NCI-H2029 treated with DMSO at 0.1 percent for 48 hours (cell line): ENCODE measurements around the gene AHRR.
"Not testable (repeated sequence)": the region's sequence is repeated elsewhere in the genome, so short reads cannot be mapped to it uniquely, and the experiment has no call there.

Source experiments
- DNase-seq: peaks from one replicate; lab custom pipeline; 2025; lab: John Stamatoyannopoulos, UW

The AHRR gene

DNA sequence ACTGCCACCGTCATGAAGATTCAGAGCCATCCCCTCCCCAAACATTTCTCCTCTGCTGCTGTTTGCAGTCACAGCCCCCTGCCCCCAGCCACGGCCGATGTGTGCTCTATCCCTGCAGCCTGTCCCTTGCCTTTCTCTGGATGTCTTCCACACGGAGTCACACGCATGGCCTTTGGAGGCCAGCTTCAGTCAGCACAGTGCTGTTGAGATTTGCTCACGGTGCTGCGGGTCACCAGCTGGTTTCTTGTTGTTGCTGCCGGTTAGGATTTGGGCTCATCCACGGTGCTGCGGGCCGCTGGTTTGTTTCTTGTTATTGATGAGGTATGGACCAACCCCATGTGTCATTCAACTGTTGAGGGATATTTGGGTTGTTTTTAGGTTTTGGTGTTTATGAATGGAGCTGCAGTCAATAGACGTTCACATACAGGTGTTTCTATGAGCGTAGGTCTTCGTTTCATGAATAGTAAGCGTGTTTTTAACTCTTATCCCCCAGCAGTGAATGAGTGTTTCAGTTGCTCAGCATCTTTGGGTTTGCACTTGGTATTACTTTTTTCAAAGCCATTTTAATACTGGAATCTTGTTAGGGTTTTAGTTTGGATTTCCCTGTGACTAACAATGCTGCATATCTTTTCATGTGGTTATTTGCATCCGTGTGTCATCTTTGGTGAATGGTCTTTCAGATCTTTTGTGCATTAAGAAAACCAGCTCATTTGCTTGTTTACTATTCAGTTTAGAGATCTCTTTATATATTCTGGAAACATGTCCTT lies 57.6 kb downstream of the AHRR start:
- no peak for DNase-seq

DNA sequence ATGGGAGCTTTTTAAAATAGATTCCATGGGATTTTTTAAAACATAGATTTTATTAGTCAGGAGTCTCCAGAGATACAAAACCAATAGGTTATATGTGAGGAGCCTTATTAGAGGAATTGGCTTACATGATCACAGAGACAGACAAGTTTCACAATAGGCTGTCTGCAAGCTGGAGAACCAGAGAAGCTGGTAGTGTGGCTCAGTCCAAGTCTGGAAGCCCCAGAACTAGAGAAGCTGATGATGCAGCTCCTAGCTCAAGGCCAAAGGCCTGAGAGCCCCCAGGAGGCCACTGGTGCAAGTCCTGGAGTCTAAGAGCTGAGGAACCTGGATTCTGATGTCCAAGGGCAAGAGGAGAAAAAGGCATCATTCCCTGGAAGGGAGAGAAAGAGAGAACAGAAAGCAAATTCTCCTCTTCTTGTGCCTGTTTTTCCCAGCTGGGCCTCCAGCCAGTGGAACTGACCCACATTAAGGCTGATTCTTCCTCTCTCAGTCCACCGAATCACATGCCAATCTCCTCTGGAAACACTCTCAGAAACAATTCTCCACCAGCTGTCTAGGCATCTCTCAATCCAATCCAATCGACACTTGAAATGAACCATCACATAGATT lies 59.3 kb downstream of the AHRR start:
- DNase-seq: no peak

DNA sequence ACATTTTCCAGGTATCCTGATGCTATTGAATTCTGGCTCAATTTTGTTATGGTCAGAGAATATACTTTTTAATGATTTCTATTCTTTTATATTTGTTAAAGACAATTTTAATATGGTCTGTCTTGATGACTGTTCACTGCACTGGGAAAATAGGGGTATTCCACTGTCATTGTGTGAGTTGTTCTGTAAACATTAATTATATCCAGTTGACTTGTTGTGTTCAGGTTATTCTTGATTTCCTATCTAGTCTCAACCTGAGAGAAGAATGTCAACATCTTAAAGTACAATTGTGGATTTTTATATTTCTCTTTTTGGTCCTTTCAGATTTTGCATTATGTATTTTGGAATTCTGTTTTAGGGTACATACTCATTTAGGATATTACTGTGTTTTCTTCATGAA lies 61.6 kb downstream of the AHRR start:
- DNase-seq: no peak

DNA sequence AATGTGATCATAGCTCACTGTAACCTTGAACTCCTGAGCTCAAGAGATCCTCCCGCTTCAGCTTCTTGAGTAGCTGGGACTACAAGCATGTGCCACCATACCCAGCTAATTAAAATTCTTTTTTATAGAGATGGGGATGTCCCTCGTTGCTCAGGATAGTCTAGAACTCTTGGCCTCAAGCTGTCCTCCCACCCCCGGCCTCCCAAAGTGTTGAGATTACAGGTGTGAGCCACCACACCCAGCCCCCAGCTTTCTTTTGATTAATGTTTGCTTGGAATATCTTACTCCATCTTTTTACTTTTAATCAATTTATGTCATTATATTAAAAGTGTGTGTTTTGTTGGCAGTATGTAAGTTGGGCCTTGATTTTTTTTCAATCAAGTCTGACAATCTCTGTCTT lies 62.1 kb downstream of the AHRR start:
- no peak for DNase-seq

DNA sequence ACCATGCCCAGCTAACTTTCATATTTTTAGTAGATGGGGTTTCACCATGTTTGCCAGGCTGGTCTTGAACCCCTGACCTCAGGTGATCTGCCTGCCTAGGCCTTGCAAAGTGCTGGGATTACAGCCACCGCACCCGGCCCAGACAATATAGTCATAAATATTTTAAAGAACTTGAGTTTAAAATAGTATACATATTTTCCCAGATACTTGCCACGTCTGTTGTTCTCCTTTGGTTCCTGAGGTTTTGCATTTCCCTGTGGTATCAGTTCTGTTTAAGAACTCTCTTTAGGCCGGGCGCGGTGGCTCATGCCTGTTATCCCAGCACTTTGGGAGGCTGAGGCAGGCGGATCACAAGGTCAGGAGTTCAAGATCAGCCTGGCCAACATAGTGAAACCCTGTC lies 63.1 kb downstream of the AHRR start:
- DNase-seq: not testable (repeated sequence)

DNA sequence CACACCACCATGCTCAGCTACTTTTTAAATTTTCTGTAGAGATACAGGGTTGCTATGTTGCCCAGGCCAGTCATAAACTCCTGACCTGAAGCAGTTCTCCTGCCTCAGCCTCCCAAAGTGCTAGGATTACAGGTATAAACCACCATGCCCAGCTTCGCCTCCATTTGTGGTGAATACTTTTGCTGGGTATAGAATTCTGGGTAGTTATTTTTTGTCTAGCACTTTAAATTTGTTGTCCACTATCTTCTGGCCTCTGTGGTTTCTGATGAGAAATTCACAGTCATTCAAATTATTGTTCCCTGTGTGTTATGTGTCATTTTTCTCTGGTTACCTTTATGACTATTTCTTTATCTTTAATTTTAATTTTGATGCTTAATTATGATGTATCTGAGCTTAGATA lies 63.8 kb downstream of the AHRR start:
- DNase-seq: no peak

DNA sequence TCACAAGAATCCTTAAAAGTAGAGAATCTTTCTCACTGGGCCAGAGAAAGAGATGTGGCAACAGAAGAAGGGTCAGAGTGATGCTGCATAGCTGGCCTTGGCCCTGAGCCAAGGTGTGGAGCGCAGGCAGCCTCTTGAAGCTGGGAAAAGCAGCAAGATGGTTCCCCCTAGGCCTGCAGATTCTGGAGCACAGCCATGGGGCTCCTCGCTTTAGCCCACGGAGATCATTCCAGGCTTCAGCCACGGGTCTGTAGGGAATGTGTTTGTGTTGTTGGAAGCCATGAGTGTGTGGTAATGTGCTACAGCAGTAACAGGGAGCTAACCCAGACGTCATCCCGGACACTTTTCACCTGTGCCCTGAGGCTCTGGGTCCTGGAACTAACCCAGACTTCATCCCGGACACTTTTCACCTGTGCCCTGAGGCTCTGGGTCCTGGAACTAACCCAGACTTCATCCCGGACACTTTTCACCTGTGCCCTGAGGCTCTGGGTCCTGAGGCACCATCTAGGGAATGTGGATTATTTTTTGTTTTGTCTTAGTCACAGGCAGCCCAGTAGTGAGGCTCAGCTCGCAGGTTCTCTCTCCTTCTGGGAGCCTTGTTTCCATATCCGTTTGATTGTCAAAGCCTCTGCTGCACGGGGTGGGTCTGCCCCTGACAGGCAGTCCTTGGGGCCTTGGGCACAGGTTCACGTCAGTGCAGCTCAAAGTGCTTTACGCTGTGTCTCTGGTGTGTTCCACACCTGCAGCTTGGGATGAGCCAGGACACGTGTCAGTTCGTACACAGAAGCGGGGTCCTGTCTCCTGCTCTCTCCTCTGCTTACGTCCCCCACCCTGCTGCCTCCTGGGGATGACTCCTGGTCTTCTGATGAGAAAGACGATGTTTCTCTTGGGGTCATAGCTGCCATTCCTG lies 65.2 kb downstream of the AHRR start:
- no peak for DNase-seq

DNA sequence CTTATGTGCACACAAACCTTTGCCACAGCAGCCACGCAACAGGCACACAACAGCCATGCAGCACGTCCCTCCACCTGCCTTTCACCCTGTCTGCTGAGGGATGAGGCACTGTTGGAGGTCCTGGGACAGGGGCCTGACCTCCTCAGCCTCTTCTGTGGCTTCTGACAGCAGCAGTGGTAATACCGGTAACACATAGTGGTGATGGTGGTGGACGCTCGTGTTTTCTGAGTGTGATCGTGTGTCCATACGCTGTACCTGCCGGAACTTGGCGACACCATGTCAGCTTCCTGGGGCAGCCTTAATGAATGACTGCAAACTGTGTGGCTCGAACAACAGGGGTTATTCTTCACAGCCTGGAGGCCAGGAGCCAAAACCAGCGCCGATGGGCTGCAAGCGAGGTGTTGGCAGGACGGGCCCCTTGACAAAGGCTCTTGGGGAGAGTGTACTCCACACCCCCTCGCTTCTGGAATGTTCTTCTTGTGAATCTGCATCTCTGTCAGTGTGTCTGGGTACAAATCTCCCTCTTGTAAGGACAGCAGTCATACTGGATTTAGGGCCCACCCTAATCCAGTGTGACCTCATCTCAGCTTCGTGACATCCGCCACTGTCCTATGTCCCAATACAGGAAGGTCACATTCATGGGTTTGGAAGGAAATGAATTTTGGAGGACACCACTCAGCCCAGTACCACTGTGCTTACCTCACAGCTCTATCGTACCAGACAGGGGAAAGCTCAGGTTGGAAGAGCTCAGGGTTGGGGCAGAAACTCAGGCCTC lies 66.2 kb downstream of the AHRR start:
- no peak for DNase-seq

DNA sequence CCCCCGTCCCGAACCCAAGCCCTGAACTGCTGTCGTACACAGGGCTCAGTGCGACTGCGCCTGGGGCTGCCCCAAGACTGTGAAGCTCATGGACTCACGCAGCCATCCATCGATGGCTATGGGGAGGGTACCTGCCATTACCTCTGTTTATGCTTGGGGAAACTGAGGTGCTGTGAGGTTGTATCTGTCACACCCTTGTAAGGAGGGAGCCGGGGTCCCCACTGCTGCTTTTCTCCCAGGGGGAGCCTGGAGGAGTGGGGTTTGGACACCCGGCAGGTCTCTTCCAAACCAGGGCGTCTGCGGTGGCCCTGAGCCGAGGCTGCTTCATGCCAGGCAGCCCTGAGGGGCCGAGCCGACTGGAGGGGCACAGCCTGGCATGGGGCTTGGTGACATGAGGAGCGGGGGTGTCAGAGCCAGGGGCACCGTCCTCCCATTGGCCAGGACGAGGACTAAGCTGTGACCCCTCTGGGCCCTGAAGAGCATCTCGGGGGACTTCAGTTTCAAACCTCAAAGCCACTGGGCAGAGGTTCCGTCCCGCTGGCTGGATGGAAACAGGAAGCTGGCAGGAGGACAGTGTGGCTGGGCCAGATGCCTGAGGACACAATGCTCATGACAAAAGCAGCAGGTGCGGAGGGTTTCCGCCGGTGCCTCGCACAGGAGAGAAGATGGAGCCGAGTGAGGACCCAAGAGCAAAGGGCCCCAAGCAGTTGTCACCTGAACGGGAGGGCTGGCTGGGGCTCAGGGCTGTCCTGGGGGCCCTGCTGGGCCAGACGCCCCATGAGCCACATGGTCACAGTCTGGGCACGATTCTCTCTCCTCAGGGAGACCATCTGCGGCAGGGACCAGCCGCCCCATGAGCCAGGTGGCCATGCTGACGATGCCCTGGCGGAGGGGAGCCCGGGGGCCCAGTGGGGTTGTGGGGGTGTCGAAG lies 67.0 kb downstream of the AHRR start:
- no peak for DNase-seq

DNA sequence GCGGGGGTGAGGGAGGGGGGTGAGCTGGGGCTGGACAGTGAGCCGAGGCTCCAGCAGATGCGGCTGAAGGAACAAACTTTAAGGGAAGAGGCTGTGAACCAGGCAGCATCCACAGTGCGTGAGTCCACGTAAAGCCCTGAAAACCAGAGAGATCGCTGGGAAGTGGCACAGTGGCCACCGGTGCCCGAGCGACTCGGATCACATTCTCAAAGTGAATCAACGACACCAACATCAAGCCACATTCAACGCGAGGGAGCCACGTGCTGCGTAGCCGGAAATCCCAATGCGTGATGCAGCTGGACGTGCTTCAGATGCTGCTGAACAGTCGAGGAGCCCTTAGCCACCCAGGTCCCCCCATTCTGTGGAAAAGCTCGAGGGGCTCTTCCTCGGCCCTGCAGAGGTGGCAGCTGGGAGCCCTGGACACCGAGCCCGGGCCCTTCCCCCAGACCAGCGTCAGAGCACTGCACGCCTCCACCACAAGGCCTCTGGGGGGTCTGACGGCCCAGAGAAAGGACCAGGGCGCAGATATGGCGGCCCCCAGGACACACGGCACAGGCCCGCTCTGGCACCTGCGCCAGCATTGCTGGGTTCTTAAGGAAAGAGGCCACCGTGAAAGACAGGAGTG lies 67.8 kb downstream of the AHRR start:
- DNase-seq: no peak

DNA sequence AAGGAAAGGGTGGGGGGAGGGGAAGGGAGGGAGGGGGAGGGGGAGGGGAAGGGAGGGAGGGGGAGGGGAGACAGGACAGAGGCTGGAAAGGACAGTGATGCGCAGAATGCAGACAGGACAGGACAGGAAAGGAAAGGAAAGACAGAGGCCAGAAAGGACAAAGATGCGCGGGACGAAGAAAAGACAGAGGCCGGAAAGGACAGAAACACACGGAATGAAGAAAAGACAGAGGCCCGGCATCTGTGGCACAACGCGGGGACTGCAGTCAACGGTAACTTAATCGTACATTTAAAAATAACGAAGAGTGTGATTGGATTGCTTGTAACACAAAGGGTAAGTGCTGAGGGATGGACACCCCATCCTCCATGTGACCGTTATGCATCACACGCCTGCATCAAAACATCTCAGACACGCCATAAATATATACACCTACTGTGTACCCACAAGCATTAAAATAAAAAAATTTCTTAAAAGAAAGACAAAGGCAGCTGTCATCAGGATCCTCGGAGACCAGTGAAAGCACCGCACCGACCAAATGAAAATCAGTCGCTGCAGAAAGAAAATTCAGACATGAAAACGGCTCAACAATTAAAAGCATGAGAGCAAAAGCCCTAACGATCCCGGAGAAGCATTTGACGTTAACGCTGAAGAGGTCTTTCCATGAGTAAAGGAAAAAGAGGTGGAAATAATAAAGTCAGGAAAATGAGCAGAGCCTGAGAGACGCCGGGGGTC lies 68.5 kb downstream of the AHRR start:
- no peak for DNase-seq

DNA sequence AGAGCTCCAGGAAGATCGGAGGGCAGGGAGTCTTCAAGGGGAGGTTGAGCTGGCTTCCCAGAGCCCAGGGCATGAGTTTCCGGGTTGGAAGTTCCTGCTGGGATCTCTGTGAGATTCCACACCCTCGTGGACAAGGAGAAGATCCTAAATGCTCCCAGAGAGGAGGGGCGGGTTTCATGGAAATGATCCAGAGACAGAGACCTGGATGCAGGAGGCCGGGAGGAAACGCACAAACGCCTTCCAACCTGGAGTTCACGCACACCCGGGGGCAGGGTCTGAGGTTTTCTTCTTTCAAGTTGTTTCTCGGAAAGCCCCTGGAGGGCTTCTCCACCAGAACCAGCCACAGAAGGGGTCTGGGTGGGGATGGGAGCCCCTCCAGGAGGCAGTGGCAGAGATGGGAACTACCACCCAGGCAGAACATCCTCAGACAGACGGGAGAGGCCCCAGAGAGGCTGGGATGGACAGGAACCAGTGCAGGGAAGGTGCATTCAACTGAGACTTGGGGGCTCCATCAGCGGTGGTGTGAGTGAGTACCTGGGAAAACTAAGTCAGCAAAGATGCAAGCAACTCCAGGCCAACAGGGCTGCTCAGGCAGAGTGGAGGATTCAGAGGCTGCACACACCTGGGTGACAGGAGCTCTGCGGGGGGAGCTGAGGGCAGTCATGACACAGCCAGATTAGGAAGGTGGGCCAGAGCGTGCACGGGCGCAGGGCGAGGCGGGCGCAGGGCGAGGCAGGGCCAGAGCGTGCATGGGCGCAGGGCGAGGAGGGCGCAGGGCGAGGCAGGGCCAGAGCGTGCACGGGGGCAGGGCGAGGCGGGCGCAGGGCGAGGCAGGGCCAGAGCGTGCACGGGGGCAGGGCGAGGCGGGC lies 69.3 kb downstream of the AHRR start:
- no peak for DNase-seq

DNA sequence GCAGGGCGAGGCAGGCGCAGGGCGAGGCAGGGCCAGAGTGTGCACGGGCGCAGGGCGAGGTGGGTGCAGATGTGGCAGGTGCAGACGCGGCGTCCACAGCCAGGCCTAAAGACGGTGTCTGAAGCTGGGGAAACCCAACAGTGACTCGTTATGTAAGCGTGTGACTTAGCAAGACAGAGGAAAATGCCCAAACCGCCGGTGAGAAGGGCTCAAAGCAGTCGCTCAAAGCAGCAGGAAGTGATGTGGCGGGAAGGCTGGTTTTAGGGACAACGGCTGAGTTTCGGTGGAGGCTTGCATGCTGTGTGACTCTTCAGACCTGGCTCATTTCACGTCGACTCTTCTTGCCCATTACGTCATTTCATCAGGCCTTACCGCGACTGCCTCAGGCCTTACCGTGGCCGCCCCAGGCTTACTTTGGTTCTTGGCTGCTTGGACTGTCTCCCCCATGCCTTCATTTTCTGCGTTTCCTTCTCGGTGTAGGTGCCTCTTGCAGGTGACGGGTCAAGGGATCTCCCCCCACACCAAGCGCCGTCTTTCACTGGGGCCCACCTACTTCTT lies 71.0 kb downstream of the AHRR start:
- no peak for DNase-seq

DNA sequence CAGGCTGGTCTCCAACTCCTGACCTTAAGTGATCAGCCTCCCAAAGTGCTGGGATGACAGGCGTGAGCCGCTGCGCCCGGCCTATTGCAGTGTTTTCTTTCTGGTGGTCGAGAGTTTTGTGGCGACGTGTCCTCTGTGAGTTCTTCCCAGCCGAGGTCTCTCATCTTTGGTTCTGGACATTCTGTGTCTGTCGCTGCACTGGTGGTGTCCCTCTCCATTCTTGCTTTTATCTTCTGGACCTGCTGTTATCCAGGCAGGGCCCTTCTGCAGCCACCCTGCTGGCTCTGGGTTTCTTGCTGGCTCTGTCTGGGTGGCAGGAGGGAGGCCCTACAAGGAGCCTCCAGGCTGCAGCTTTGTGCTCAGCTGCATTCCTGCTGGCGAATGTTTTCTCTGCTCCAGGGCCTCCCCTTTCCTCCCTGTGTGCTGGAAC lies 72.3 kb downstream of the AHRR start:
- no peak for DNase-seq

DNA sequence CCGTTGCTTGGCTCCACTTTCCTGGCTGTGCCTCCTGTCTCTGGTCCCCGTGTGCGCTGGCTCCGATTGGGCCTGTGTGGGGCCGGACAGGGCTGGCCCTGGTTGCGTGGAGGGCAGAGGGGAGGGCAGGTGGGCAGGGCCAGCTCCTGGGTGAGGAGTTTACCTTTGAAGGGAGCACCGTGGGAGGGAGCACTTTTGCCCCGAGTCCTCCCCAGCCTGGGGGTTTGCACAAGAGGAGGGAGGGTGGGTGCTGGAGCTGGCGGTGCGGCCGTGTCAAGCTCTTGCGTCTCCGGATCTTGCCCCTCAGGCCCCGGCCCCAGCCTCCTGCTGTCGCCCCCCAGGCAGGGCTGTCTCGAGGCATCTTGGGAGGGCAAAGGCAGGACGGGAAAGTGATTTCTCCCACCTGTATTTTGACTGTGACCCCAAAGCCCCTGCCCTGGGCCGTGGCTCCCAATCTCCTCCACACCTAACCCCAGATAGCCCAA lies 73.2 kb downstream of the AHRR start:
- no peak for DNase-seq

DNA sequence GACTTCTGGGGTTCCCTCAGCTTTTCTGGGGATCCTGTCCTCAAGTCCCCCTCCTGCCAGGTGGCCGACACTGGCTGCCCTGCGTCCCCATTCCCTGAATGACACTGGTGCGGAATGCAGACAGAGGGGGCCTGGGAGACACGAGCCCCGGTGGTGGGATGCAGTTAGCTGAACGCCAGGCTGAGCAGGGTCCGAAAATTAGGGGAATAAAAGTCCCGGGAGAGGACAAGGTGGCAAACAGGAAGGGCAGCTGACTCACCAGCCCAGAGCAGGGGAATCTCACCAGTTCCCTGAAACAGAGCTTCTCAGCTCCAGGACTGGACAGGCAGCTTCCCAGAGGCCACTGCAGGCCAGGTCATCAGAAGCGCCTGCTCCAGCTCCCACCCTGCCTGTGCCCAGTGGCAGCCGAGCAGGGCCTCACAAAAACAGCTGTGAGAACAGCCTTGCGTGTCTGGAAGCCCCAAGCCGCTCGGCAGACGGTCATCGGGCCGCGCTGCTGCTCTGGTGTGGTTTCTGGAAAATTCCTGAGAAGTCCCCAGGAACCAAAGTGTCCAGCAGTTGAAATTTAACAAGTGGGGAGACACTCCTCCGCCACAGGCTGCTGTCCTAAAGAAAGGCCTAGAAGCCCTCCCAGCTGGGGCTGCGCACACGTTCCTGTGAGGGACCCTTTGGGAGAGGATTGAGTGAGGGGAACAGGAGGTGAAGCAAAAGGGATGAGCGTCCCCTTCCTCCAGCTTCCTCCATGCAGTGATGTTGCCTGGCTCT lies 73.8 kb downstream of the AHRR start:
- DNase-seq: no peak

DNA sequence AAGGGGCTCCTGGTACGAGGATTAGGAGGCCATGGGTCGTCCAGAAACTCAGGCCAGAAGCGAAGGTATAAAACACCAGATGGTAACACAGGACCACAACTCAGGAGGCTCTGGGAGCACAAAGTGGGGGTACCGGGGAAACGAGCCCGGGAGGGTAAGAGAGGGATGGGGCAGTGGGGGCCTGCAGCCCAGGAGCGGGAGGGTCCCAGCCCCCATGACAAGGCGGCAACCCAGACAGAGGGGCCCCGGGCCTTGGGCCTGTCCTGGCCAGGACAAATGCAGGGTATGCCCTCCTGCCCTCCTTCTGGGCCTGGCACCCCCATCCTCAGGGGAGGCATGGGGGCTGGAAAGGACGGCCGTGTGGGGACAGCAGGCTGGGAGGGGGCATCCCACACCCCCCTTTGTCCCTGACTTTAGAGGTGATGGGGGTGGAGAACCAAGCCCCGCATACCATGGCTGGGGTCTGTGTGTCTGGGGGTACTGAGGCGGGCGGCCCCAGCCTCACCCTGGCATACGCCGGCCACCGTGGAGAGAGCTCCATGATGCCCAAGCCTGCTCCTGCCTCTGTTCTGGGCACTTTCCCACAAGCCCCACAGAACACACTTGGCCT lies 74.5 kb downstream of the AHRR start:
- DNase-seq: no peak
